Neural cell (in vitro differentiated cells): ENCODE data around the gene NPM1. TPM values are rescaled to one million over a fixed set of nuclear protein-coding genes. Genes with fewer than 3 reads are reported as not detected.

ENCODE experiments used
- H2AFZ ChIP-seq: fragments of 200-600, 300-800 bp; sonication (generic), shearing (Covaris generic); 2 replicates; pipeline ENCODE4 v1.6.0; 2014; ENCODE audit warnings: low read depth, mild to moderate bottlenecking, antibody characterized with exemption, low read length, moderate library complexity
- H3F3A ChIP-seq: fragments of 200-600 bp; shearing (Covaris generic); 2 replicates; pipeline ENCODE4 v1.6.1; 2016; ENCODE audit warnings: mild to moderate bottlenecking, moderate library complexity, mixed read lengths, antibody characterized with exemption, low read length; ENCODE audit not compliant: insufficient read depth, poor library complexity, severe bottlenecking
- H3K27ac ChIP-seq: fragments of 200-600, 300-800 bp; sonication (generic), shearing (Covaris generic); 2 replicates; pipeline ENCODE4 v1.5.1; 2014; ENCODE audit warnings: mild to moderate bottlenecking, low read length, moderate library complexity
- H3K27me3 ChIP-seq: fragments of 300-800, 200-600 bp; sonication (generic), shearing (Covaris generic); 2 replicates; pipeline ENCODE4 v1.6.0; 2014; ENCODE audit warnings: mild to moderate bottlenecking, low read depth, low read length, moderate library complexity; ENCODE audit not compliant: insufficient read depth
- H3K36me3 ChIP-seq: fragments of 300-800, 200-600 bp; sonication (generic), shearing (Covaris generic); 2 replicates; pipeline ENCODE4 v1.5.1; 2014; ENCODE audit warnings: mild to moderate bottlenecking, antibody characterized with exemption, low read length, moderate library complexity; ENCODE audit not compliant: insufficient read depth
- H3K4me2 ChIP-seq: fragments of 300-800, 200-600 bp; sonication (generic), shearing (Covaris generic); 2 replicates; pipeline ENCODE4 v1.6.0; 2014; ENCODE audit warnings: mild to moderate bottlenecking, low read length
- H3K4me3 ChIP-seq: fragments of 300-800, 200-600 bp; sonication (generic), shearing (Covaris generic); 2 replicates; pipeline ENCODE4 v1.5.1; 2014; ENCODE audit warnings: mild to moderate bottlenecking, low read length, moderate library complexity
- H3K79me2 ChIP-seq: fragments of 200-600 bp; shearing (Covaris generic); replicated peaks from 2 replicates; pipeline ENCODE4 v1.6.0; 2014; ENCODE audit warnings: mild to moderate bottlenecking, low read length, moderate library complexity; ENCODE audit not compliant: insufficient read depth
- H3K9ac ChIP-seq: fragments of 300-800, 200-600 bp; sonication (generic), shearing (Covaris generic); 2 replicates; pipeline ENCODE4 v1.6.1; 2016; ENCODE audit warnings: mild to moderate bottlenecking, low read length, mixed read lengths
- H3K9me2 ChIP-seq: fragments of 200-600 bp; shearing (Covaris generic); 2 replicates; pipeline ENCODE4 v1.6.1; 2016; ENCODE audit warnings: mild to moderate bottlenecking, low read length, mixed read lengths; ENCODE audit not compliant: insufficient read depth
- H3K9me3 ChIP-seq: fragments of 200-600, 300-800 bp; sonication (generic), shearing (Covaris generic); 2 replicates; pipeline ENCODE4 v1.6.1; 2016; ENCODE audit warnings: mild to moderate bottlenecking, mixed run types, low read length, moderate library complexity, mixed read lengths
- H4K20me1 ChIP-seq: fragments of 200-600 bp; shearing (Covaris generic); 2 replicates; pipeline ENCODE4 v1.6.1; 2016; ENCODE audit warnings: mild to moderate bottlenecking, mixed run types; ENCODE audit not compliant: insufficient read depth
- EP300 ChIP-seq: fragments of 450-650 bp; conservative IDR thresholded peaks from 2 replicates; pipeline ENCODE4 v1.6.1; 2014; ENCODE audit warnings: antibody characterized with exemption, mild to moderate bottlenecking, moderate library complexity; ENCODE audit not compliant: poor library complexity, severe bottlenecking
- EZH2 ChIP-seq: fragments of 200-600, 300-800 bp; shearing (Covaris generic), sonication (generic); IDR thresholded peaks from 2 replicates; pipeline ENCODE4 v1.6.1; 2014; ENCODE audit warnings: antibody characterized with exemption, low read length, borderline replicate concordance, mild to moderate bottlenecking; ENCODE audit not compliant: insufficient read depth, poor library complexity, severe bottlenecking
- MXI1 ChIP-seq: fragments of 450-650 bp; conservative IDR thresholded peaks from 2 replicates; pipeline ENCODE4 v1.6.1; 2014; ENCODE audit warnings: antibody characterized with exemption, mild to moderate bottlenecking; ENCODE audit not compliant: poor library complexity, severe bottlenecking
- POLR2AphosphoS5 ChIP-seq: IDR thresholded peaks from 2 replicates; pipeline ENCODE4 v1.6.1; 2012
- RAD21 ChIP-seq: fragments of 450-650 bp; conservative IDR thresholded peaks from 2 replicates; pipeline ENCODE4 v1.6.1; 2014; ENCODE audit warnings: antibody characterized with exemption, mild to moderate bottlenecking, moderate library complexity
- REST ChIP-seq: IDR thresholded peaks from 2 replicates; pipeline ENCODE4 v1.6.1; 2012; ENCODE audit warnings: borderline replicate concordance
- SMC3 ChIP-seq: fragments of 450-650 bp; conservative IDR thresholded peaks from 2 replicates; pipeline ENCODE4 v1.6.1; 2014; ENCODE audit warnings: antibody characterized with exemption, mild to moderate bottlenecking, moderate library complexity; ENCODE audit not compliant: poor library complexity
- TAF1 ChIP-seq: IDR thresholded peaks from 2 replicates; pipeline ENCODE4 v1.6.1; 2012; ENCODE audit warnings: low read depth
- polyA plus RNA-seq: library from polyadenylated mRNA; depleted of rRNA; stranded (reverse); fragments of >200 nt; gene quantifications from 2 replicates; pipeline ENCODE4 v1.2.3, GENCODE V29; 2014
- TF ChIP-seq, protein P1 (sequence below): fragments of 450-650 bp; IDR thresholded peaks from 2 replicates; pipeline ENCODE4 v1.5.1; 2014; ENCODE audit warnings: antibody characterized with exemption, mild to moderate bottlenecking, moderate library complexity; ENCODE audit not compliant: poor library complexity, severe bottlenecking

Gene NPM1
- polyA plus RNA-seq, 1 donor from 2014 or later: 1,141 TPM

DNA sequence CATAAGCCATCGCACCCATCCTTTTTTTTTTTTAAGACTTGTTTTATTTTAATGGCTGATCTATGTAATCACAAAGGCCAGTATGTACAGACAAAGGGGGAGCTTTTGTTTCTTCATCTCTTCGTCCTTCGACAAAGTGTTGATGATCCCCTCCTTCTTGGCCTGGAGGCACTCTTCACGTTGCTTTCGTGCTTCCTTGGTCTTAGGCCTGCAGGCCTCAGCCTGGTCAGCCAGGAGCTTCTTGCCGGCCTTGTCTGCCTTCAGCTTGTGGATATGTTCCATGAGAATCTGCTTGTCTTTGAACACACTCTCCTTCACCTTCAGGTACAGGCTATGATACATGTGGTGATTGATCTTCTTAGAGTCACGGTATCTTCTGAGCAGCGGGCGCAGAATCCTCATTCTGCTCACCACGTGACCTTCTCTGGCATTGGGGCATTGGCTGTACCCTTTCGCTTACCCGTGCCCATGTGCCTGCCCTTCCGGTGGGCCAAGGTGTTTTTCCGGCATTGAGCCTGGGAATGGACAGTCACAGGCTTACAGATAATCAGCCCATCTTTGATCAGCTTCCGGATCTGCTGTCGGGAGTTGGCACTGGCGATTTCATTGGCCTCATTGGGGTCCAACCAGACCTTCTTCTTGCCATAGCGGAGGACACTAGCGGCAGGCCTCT, 42.6 kb upstream of the NPM1 start:
- no peaks in the 10 kb centered on the region for H3K27me3 ChIP-seq
- no peaks in the 10 kb centered on the region for H3F3A ChIP-seq
- no peak overlapping the region for H3K9ac ChIP-seq
- H3K27ac ChIP-seq: no peak overlapping the region
- no peak overlapping the region for H2AFZ ChIP-seq
- no peak overlapping the region for H3K4me3 ChIP-seq
- no peaks in the 10 kb centered on the region for H3K79me2 ChIP-seq
- H3K9me3 ChIP-seq: no peaks in the 10 kb centered on the region
- TF ChIP-seq SMC3: no peak
- no peak for TF ChIP-seq RAD21
- TF ChIP-seq REST: no peak
- TF ChIP-seq EZH2: no peak
- TF ChIP-seq EP300: no peak
- no peak for TF ChIP-seq POLR2AphosphoS5
- no peak for TF ChIP-seq TAF1
- TF ChIP-seq MXI1: no peak
- TF ChIP-seq, protein P1, sequence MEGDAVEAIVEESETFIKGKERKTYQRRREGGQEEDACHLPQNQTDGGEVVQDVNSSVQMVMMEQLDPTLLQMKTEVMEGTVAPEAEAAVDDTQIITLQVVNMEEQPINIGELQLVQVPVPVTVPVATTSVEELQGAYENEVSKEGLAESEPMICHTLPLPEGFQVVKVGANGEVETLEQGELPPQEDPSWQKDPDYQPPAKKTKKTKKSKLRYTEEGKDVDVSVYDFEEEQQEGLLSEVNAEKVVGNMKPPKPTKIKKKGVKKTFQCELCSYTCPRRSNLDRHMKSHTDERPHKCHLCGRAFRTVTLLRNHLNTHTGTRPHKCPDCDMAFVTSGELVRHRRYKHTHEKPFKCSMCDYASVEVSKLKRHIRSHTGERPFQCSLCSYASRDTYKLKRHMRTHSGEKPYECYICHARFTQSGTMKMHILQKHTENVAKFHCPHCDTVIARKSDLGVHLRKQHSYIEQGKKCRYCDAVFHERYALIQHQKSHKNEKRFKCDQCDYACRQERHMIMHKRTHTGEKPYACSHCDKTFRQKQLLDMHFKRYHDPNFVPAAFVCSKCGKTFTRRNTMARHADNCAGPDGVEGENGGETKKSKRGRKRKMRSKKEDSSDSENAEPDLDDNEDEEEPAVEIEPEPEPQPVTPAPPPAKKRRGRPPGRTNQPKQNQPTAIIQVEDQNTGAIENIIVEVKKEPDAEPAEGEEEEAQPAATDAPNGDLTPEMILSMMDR: no peak
- no peaks in the 10 kb centered on the region for H3K36me3 ChIP-seq
- no peaks in the 10 kb centered on the region for H4K20me1 ChIP-seq
- no peaks in the 10 kb centered on the region for H3K9me2 ChIP-seq
- no peak overlapping the region for H3K4me2 ChIP-seq

- H3K9me3 ChIP-seq: no peaks in the 10 kb centered on the region
- no peaks in the 10 kb centered on the region for H4K20me1 ChIP-seq
- no peaks in the 10 kb centered on the region for H3K79me2 ChIP-seq
- no peak overlapping the region for H3K9ac ChIP-seq
- H3K9me2 ChIP-seq: no peaks in the 10 kb centered on the region
- H3K27me3 ChIP-seq: no peaks in the 10 kb centered on the region
- no peak overlapping the region for H3K4me3 ChIP-seq
- H3K36me3 ChIP-seq: no peaks in the 10 kb centered on the region
- H3K4me2 ChIP-seq: no peak overlapping the region
- TF ChIP-seq POLR2AphosphoS5 (no peak), RAD21 (no peak), TAF1 (no peak), MXI1 (no peak), SMC3 (no peak), EZH2 (no peak), EP300 (no peak), REST (no peak)
- TF ChIP-seq, protein P1: no peak
- H3F3A ChIP-seq: no peaks in the 10 kb centered on the region
- H3K27ac ChIP-seq: no peak overlapping the region
- no peak overlapping the region for H2AFZ ChIP-seq
These were observed 36.0 kb upstream of the NPM1 start for GRCh38 chr5:171351536-171352073.
